Mucosa of gallbladder (tissue), 1 donor: Measurements from ENCODE around the gene TBC1D10B. TPM values are rescaled to one million over a fixed set of nuclear protein-coding genes. Genes with fewer than 3 reads are reported as not detected.
"Not testable (repeated sequence)": the region's sequence is repeated elsewhere in the genome, so short reads cannot be mapped to it uniquely, and the experiment has no call there.

ENCODE experiments used
- DNase-seq: peaks from one replicate; pipeline ENCODE4 v3.0.0-alpha.2; 2020; ENCODE audit warnings: low spot score
- total RNA-seq: library from RNA; stranded (reverse); gene quantifications from one replicate; pipeline ENCODE4 v1.2.1, GENCODE V29; 2021
- donor health status: DM: no; HTN: no; CAD: no.

Gene TBC1D10B
- total RNA-seq, 1 donor from 2014 or later = 60.6 TPM

GRCh38 chr16:30355144-30355953 lies 14.9 kb downstream of the TBC1D10B start, which contains the start of gene CD2BP2:
Gene CD2BP2, minus strand, starts transcription at chr16:30355308. Its CDS starts 627 bp downstream, at chr16:30354681.
- DNase-seq = peak; percentile 97

DNA sequence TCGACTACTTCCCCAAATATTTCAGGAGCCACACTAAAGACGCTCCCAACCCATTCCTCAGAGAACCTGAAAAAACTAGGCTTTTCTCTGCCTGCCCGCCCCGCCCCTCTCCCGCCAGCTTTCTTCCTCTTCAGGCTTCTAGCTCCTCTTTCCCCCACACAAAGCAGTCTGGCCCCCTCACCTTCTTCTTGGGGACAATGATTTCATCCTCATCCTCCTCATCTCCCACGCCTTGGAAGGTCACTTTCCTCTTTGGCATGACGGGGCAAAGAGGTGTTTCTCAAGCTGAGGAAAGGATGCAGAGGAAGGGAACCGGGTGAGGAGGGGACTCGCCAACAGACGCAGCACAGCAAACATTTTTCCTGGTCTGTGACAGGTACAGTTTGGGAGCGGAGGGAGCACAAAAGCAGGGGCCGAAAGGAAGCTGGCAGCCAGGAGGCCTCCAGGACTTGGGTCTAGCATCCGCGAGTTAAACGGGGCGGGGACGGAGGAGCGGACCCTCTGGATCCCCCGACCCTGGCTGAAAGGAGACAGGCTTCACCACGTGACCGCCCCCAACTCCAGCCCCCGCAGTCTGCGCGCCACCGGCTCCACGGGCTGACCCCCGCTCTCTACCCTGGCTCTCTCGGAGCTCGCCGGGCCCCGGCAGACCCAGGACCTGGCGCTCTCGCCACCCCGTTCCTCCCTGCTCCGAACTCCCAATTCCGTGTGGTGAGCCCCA lies 15.7 kb downstream of the TBC1D10B start:
- DNase-seq = no peak

DNA sequence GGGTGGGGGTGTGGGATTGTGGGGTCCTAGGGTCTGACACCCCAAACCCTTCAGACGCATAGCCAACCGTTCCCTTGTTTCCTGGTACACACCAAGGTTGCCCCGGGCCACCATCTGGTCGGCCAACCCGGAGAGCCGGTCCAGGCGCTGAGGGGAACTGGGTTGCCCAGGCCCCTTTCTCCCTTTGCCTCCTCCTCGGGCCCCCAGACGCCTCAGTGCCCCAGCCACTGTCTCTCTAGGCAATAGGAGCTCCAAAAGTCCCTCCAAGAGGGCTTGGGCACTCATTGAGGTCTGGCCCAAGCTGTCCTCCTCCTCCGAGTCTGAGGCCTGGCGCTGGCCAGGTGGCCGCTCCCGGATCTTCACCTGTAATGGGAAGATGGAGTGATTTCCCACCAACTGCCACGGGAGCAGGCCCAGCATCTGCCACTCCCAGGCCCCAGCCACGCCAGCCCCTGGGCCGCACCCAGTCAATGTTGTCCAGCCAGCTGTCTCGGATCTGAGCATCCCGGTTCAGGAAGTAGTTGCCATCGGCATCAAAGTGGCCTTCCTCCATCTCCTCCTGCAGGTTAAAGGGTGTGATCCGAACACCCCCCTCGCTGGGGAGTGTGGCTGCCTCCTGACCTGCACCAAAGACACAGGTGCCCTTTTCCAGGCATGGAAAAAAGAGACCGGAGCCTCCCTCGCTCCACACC lies 16.7 kb downstream of the TBC1D10B start:
- DNase-seq = no peak

DNA sequence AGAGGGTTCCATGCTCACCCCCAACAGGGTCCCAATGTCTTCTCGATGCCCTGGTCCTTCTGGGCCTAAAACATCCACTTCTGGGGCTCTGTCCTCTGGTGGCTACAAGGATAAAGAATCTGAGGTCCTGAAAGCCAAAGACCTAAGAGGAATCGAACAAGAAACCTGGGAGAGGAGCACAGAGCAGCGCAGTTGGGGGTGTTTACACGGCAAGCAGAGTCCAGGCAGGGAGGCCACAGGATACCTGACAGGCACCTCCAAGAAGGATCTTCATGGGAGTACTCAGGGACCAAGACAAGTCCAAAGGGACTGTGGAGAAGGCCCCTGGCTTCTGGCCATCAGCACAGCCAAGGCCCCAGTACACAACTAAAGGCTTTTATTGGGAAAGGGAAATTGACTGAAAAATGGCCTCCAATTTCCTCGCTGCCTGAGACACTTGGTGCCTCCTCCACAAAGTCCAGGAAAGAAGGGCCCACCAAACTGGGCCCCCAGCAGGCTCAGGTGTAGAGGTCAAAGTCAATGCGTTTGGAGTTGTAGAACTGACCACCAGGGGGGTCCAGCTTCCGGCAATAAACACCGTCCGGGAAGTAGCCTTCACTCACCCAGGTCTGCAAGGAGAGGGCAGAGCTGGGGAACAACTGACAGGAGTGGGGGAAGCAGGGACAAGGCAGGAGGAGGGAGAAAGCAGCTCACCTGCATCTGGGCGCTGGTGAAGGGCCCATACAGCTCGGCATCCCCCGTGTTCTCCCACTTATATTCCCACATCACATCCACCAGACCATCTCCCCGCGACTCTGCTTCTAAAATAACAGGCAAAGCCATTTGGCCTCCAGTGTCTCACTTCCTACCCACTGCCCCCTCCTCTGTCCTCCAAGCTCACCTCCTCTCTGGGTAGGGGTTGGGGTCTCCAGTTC lies 17.5 kb downstream of the TBC1D10B start:
- DNase-seq = no peak

GRCh38 chr16:30351586-30352419 lies 18.5 kb downstream of the TBC1D10B start:
- peak; percentile 79 for DNase-seq

DNA sequence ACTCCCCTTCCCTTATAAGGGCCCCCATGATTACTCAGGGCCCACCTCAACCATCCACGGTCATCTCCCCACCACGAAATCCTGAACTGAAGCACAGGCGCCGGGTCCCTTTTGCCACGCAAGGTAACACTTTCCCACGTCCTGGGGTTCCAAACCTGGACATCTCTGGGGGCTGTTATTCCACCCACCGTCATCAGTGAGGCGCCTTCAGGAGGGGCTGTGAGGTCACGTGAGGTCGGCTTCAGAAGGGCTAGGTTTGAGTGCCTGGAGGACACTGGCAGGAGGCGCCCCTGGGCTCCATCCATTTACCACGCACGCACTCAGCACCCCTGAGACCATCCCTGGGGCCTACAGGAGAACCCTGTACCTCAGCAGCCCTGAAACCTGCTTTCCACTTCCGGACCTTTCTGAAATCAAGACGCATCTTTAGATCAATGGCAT lies 19.3 kb downstream of the TBC1D10B start:
- DNase-seq = no peak

- DNase-seq = no peak
These were observed 20.0 kb downstream of the TBC1D10B start for GRCh38 chr16:30350134-30350871.

- DNase-seq = no peak
These were observed 20.6 kb downstream of the TBC1D10B start for GRCh38 chr16:30349675-30350074.

DNA sequence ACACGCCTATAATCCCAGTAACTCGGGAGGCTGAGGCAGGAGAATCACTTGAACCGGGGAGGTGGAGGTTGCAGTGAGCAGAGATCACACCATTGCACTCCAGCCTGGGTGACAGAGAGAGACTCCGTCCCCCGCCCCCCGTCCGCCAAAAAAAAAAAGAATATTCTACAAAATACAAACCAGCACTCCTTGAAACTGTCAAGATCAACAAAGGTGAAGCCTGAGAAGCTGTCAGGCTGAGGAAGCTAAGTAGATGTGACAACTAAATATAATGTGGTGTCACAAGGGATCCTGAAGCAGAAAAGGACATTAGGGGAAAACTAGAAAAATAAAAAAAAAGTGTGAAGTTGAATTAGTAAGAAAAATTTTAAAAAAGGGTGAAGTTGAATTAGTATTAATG lies 21.4 kb downstream of the TBC1D10B start:
- DNase-seq = no peak

DNA sequence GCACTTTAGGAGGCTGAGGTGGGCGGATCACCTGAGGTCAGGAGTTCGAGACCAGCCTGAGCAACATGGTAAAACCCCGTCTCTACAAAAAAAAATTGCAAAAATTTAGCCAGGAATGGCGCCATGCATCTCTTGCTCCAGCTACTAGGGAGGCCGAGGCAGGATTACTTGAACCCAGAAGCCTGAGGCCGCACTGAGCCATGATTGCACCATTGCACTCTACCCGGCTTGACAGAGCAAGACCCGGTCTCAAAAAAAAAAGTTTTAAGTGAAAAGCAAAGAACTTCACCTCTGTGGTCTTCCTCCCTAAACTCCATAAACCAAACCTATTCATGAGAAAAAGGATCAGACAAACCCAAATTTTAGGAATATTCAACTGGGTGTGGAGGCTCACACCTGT lies 22.2 kb downstream of the TBC1D10B start:
- DNase-seq = no peak

DNA sequence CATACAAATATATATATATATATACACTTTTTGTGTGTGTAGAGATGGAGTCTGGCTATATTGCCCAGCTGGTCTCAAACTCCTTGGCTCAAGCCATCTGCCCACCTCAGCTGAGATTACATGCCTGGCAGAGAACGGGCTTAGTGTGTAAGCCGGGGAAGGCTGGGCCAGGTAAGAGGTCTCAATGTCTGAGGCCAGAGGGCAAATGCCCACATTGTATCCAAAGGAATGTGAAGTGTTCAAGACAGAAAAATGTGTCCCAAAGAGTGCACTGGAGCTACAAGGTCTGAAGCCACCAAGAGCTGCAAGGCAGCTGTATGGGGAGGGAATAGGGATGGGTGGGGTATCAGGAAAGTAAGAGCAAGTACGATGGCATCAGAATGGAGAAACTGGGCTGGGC lies 24.0 kb downstream of the TBC1D10B start:
- no peak for DNase-seq

GRCh38 chr16:30343491-30343820 lies 26.8 kb downstream of the TBC1D10B start:
- DNase-seq = not testable (repeated sequence)

GRCh38 chr16:30342751-30343490 lies 27.4 kb downstream of the TBC1D10B start:
- no peak for DNase-seq

DNA sequence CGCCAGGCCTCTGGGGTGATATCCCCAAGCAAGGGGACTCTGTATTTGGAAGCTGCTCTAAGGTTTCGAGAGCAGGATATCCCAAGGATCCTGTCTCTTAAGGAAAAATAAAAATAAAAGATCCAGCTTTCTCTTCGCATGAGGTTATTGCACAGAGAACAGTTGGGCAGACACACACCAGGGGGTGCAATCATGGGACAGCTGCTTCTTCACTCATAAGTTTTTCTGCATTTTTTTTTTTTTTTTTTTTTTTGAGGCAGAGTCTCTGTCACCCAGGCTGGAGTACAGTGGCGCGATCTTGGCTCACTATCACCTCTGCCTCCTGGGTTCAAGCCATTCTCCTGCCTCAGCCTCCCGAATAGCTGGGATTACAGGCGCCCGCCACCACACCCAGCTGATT lies 28.3 kb downstream of the TBC1D10B start:
- DNase-seq = not testable (repeated sequence)

DNA sequence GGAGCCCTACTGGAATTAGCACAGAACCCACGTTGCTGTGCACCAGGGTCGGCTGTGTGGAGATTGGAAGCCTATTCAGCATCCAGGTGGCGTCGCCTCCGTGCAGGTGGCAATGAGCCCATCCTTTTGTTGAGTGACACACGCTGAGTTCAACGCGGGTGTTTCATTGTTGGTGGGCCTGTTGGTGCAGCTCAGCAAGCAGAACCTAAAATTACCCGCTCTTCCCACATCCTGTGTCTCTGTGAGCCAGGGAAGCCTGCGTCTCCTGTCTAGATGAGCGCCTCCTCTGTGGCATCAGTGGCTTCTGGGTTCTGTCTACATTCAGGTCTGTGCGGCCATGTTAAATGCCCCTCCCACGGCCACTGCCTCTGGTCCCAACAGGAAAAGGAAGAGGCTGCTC lies 29.7 kb downstream of the TBC1D10B start:
- no peak for DNase-seq

- DNase-seq = not testable (repeated sequence)
These were observed 31.6 kb downstream of the TBC1D10B start for GRCh38 chr16:30338715-30339114.

DNA sequence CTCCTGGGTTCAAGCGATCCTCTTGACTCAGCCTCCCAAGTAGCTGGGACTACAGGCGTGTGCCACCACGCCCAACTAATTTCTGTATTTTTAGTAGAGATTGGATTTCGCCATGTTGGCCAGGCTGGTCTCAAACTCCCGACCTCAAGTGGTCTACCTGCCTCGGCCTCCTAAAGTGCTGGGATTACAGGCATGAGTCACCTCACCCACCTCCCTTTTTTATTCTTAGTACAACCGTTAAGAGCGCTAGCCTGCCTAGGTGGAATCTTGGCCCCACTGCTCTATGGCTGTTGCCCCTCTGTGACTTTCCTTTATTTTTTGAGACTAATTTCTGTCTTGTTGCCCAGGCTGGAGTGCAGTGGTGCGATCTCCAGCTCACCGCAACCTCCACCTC lies 32.3 kb downstream of the TBC1D10B start:
- DNase-seq = not testable (repeated sequence)

- no peak for DNase-seq
These were observed 34.5 kb downstream of the TBC1D10B start for GRCh38 chr16:30335598-30336474.
